Measurements from ENCODE around the gene CAMTA1.
A peak's percentile ranks its signal among the peaks of the same experiment; 100 is the strongest.

CAMTA1 gene

GRCh38 chr1:7174980-7175906 lies 390.0 kb downstream of the CAMTA1 start:
- no peak for DNase-seq

DNA sequence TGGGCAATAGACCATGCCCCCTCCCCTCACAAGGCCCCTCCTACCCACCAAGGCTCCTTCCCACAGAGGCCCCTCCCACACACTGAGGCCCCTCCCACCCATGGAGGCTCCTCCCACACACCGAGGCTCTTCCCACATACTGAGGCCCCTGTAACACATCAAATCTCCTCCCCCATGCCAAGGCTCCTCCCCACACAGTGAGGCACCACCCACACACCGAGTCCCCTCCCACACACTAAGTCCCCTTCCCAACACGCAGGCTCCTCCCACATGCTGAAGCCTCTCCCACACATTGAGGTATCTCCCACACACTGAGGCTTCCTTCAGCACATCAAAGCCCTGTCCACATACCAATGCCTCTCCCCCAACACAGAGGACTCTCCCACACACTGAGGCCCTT lies 391.8 kb downstream of the CAMTA1 start:
- no peak for DNase-seq

DNA sequence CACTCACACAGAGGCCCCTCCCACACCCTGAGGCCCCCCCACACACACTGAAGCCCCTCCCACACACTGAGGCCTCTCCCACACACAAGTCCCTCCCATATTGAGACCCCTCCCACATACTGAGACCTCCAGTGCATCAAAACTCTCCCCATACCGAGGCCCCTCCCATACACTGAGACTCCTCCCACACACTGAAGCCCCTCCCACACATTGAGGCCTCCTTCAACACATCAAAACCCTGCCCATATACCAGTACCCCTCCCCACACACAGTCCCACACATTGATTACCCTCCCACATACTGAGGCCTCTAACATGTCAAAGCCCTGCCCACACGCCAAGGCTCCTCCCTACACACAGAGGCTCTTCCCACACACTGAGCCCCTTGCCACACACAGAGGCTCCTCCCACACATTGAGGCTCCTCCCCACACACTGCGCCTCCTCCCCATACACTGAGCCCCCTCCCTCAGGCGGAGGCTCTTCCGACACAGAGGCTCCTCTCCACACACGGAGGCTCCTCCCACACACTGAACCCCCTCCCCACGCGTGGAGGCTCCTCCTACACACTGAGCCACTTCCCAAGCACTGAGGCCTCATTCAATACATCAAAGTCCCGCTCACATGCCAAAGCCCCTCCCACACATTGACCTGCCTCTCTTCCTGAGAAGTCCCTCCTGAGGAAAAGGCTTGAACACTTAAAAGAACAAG lies 392.3 kb downstream of the CAMTA1 start:
- no peak for DNase-seq

DNA sequence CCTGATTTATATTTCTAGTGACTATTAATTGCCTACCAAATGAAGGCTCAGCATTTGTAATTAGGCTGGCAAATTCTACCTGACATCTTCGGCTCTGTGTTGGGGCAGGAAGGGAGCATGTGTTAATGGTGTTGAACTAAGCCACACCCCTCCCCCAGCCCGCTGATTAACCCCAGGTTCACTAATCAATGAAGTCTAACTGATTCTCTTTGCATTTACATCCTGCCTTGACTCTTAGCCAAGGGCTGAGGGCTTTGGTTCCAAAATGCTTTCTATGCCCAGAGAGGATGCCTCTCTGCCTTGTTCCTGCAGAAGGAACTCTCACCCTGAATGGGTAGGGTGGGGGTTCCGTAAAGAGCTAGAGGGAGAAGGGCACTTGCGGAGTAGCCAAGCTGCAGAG lies 393.1 kb downstream of the CAMTA1 start:
- no peak for DNase-seq

GRCh38 chr1:7178741-7179140 lies 393.5 kb downstream of the CAMTA1 start:
- DNase-seq = no peak

GRCh38 chr1:7185721-7186120 lies 400.5 kb downstream of the CAMTA1 start:
- no peak for DNase-seq

GRCh38 chr1:7186382-7187111 lies 401.3 kb downstream of the CAMTA1 start:
- no peak for DNase-seq

DNA sequence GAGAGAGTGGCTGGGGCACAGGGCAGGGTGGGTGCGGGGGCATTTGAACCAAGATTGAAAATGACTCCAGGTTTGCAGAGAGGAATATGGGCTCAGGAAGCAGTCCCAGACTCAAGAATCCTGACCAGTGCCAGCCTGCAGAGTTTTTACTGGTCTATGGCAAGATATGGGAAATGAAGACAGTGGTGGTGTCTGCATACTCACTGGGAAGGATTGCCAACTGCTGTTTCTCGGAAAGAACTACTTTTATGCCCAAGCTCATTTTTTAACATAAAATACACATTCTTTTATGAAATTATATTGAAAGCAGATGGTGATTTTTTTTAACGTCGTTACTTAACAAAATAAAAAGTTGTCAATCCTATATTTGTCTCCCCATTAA lies 401.8 kb downstream of the CAMTA1 start:
- DNase-seq = no peak

- DNase-seq = no peak
These were observed 405.0 kb downstream of the CAMTA1 start for GRCh38 chr1:7190261-7190660.

DNA sequence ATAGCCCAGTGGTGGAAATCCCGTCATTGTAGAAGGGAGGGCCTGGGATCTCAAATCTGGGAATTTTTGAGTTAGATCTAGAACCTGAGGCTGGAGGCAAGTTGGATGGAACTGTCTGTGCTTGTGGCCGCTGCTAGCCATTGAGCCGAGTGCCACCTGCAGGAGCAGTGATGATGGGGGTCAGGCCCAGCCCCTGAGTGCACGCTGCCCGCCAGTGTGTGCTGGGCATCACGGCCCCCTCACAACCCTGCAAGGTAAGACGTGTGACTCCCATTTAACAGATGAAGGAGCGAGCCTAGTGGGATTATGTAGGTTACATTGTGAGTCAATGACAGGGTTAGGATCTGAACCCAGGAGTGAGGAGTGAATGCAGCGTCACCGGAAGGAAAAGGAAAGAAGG lies 407.2 kb downstream of the CAMTA1 start:
- DNase-seq = no peak

- DNase-seq = no peak
These were observed 411.0 kb downstream of the CAMTA1 start for GRCh38 chr1:7196036-7196911.

DNA sequence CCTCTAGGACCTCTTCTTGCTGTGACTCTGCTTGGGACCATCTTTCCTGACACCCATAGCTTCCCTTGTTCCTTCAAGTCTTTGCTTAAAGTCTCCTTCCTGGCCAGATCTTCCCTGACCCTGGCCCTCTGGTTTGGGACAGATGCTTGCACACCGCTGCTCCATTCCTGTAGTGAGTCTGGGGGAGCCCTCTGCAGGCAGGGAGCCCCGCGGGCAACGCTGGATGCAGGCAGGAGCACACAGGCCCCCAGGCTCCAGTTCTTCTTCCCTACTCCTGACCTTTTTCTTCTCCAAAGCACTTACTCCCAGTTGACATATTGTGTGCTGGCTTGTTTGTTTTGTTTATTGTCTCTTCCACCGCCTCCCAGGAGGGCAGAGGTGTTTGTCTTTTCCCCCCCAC lies 413.4 kb downstream of the CAMTA1 start:
- DNase-seq = no peak

- no peak for DNase-seq
These were observed 414.0 kb downstream of the CAMTA1 start for GRCh38 chr1:7199077-7199779.

DNA sequence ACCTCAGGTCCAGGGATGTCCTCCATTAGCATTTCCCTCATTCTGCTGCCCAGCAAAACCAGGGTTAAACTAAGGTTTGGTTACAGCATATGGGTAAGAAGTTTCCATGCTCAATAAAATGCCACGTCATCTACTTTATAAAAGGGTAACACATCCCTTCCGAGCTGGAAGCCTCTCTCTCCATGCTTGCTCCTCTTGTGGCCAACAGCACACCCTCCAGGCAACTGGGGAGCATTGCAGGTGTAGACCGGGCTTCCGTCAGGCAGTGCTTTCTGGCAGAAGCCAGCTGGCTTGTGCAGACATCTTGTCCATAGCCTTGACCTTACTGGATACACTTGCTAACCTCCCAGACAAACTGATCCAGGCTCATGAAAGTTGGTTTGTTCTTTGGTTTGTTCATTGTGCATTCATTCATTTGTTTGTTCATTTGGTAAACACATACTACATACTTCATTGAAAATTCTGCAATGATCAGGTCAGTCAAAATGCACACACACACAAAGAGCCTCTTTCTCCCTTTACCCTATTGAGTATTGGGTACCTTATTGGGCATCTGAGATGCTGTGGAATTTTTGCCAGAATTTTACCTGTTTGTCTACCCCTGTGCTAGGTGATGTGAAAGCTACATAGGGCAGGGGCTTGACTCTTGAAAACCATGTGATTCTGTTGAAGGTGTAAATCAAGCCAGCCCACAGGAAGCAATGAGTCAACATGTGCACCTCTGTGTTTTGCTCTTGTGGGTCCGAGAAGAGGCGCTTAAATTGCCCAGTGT lies 422.8 kb downstream of the CAMTA1 start:
- peak; percentile 89 for DNase-seq

GRCh38 chr1:7208647-7209180 lies 423.5 kb downstream of the CAMTA1 start:
- DNase-seq = no peak

- no peak for DNase-seq
These were observed 424.1 kb downstream of the CAMTA1 start for GRCh38 chr1:7209336-7209735.

DNA sequence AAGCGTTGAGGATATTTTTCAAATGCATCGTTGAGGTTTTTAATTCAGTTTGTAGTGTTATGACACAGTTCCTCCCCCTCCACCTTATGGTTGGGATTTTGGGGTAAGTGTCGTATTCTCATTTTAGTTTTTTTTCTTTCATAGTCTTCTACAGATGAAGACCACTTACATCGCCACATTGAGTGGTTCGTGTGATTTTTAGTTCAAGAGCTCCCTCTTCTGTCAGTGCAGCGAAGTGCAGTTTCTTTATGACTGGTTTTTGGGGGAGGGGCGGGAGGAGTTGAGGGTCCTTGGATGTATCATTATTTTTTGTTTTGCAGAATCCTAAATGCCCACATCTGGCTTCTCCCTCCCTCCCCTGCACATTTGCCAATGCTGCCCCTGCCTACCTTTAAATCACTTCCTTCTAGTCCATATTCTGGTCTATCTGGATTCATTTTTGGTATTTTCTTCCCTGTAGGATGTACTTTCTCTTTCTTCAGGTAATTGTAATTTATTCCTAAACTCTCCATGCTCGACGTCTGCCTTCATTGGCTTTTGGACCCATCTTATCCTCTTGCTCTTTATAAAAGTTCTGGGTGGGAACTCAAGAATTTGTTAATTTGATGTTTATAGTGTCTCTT lies 433.1 kb downstream of the CAMTA1 start:
- DNase-seq = no peak

DNA sequence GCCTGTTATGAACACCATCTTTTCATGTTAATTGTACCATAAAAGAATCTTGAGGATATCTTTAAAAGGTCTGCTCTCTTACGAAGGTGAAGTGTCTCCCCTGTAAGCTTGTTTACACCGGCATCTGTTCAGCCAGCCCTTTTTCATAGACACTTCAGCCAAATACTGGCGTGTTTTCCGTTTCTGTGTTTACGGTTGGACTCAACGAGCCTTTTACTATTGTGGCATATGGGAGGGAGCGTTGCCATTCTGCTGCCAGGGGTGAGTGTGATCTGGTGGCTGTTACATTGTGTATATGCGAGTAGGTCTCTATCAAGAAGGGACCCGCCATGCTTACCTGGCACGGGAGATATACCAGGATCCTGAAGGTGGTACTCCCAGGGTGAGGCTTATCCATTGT lies 433.8 kb downstream of the CAMTA1 start:
- DNase-seq = no peak

DNA sequence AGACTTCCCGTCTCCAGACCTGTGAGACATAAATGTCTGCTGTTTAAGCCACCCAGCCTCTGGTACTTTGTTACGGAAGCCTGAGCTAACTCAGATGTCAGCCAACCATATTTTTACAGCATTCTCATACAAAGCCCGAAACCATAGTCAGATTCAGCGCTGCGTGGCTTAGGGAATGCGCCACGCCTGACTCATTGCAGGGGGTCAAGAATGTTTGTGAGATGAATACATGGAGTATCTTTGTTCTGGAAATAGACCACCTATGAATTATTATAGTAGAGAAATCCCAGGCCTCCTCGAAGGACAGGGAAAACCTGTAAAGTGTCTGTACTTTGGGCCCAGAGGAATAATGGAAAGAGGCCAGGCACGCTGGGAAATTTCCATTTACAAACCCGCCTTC lies 434.8 kb downstream of the CAMTA1 start:
- no peak for DNase-seq

- no peak for DNase-seq
These were observed 435.5 kb downstream of the CAMTA1 start for GRCh38 chr1:7220712-7221252.
